ENCODE data around the gene ACTL10.

The ACTL10 gene

DNA sequence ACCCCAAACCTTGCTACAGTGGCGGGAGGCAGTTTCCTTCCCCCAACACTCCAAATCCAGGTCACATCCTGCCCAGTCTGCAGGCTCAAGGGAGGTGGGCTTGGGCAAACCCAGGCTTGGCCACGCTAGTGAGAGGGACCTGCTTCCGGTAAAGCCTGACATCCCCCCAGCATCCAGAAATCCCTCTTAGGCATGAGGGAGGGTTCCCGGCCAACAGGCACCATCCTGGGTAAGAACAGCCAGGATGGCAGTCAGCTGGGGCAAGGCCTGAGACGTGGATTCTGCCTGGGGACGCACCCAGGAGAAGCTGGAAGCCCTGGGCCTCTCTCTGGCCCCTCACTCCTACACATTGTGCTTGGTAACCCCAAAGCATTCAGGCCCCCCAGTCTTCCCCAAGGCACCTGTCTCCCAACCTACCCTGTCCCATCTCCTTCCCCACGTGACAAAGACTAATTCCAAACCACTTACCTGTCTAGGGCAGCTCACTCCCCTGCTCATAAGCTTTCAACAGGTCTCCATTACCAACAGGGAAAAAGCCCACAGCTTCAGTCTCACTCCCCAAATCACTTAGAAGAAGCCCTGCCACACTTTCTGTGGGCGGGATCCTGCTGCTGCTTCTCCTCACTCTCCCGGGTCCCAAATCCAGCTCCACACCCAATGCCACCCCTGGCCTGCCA is 2.5 kb upstream of the ACTL10 start:
- no peak for DNase-seq (ENCODE audit: low spot score)

- no peak for DNase-seq (ENCODE audit: low spot score)
Measured at GRCh38 chr20:33664762-33665144, 2.0 kb upstream of the ACTL10 start.

DNA sequence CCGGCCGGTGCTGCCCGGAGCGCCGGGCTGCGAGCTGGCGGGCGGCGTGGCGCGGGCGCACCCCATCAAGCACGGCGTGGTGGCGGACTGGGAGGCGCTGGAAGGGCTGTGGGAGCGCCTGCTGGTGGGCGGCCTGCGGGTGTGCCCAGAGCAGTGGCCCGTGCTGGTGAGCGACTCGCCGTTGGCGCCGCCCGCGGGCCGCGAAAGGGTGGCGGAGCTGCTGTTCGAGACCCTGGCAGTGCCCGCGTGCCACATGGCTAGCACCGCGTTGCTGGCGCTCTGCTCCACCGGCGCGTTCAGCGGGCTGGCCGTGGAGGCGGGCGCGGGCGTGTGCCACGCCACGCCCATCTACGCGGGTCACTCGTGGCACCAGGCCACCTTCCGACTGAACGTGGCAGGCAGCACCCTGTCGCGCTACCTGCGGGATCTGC is 517 bp downstream of the ACTL10 start:
- DNase-seq (ENCODE audit: low spot score), result no peak

- DNase-seq (ENCODE audit: low spot score), result no peak
Measured at GRCh38 chr20:33667676-33668465, 1.1 kb downstream of the ACTL10 start.

- no peak for DNase-seq (ENCODE audit: low spot score)
Measured at GRCh38 chr20:33668466-33669155, 1.9 kb downstream of the ACTL10 start.

DNA sequence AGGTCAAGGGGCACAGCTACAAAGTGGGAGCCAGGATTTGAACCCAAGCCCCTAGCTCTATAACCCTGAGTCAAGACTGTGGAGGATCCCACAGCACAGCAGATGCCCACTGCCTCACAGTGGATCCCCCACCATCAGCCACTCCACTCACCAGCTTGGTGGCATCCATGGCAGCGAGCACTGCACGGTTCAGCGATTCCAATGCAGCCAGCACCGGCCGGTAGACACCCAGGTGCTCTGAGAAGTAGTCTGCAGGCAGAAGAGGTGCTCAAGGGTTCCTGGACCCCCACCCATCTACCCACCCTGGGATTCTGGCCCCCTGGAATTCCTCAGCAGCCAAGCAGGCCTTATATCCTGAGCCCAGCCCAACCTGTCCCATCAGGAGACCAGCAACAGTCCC is 2.5 kb downstream of the ACTL10 start:
- no peak for DNase-seq (ENCODE audit: low spot score)

GRCh38 chr20:33669873-33670640 is 3.3 kb downstream of the ACTL10 start:
- DNase-seq (ENCODE audit: low spot score), result no peak

- DNase-seq (ENCODE audit: low spot score), result no peak
Measured at GRCh38 chr20:33670715-33671499, 4.2 kb downstream of the ACTL10 start.

GRCh38 chr20:33671573-33672288 is 5.0 kb downstream of the ACTL10 start:
- DNase-seq (ENCODE audit: low spot score), result no peak

- no peak for DNase-seq (ENCODE audit: low spot score)
Measured at GRCh38 chr20:33672426-33673113, 5.8 kb downstream of the ACTL10 start.

- no peak for DNase-seq (ENCODE audit: low spot score)
Measured at GRCh38 chr20:33673114-33673409, 6.3 kb downstream of the ACTL10 start.

- DNase-seq (ENCODE audit: low spot score), result no peak
Measured at GRCh38 chr20:33673410-33674293, 6.9 kb downstream of the ACTL10 start.

- peak; percentile 70 for DNase-seq (ENCODE audit: low spot score)
Measured at GRCh38 chr20:33674294-33675135, 7.8 kb downstream of the ACTL10 start, which contains the start of gene NECAB3. Gene NECAB3, minus strand, starts transcription at chr20:33674428. Its CDS starts 76 bp downstream, at chr20:33674352.

DNA sequence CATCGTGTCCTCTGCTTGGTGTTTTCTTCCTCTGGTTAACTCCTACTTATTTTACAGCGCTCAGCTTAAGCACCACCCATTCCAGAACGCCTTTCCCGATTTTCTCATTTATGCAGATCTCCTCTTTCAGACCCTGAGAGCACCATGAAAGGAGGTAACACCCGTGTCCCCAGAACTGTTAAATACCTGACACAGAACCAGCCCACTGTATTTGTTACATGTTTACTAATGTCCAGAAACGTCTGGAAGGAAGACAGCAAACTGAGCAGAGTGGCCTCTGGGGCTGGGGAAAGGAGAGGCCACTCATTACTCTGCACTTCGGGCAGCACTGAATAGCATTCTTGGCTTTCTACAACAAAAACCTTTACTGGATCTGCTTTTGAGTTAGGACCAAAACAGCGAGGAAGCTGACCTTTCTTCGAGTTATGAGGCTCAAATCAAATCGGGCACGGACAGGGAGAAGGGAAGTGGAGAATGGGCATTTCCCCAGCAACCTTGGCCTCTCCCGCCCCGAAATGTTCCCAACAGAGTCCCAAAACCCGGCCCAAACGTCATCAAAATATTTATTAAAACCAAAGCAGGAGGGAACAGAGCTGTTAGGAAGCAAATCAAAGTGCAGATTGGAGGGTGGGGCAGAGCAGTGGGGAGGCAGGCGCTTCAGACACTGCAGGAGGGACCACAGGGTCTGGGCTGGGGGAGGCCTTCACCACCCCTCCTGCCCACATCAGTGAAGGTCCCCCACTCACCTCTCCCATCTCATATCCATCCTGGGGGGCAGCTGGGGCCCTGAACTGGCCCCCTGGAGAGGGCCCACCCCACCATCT is 8.6 kb downstream of the ACTL10 start:
- no peak for DNase-seq (ENCODE audit: low spot score)

DNA sequence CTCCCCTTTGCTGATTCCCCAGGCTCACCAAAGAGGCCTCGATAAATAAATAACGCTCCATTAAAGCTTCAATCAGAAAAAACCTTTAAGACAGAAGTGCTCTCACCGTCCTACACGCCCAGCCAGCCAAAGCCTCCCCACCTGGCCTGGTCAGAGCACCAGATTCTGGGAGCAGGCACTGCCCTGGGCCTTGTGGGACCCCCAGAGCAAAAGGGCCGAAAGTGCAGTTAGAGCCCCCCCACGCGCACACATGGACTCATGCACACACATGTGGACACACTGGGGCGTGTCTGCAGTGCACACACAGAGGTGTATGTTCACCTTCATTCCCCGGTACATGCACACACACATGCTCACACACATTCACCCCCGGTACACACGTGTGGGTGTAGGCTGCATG is 9.4 kb downstream of the ACTL10 start:
- no peak for DNase-seq (ENCODE audit: low spot score)

GRCh38 chr20:33676652-33677645 is 10.2 kb downstream of the ACTL10 start:
- DNase-seq (ENCODE audit: low spot score), result no peak

Measured in pons (tissue), 1 donor.